Cardiac muscle cell (in vitro differentiated cells and primary cell): ENCODE results near the gene FAM98C. TPM values are rescaled to one million over a fixed set of nuclear protein-coding genes. Genes with fewer than 3 reads are reported as not detected.

Experiments used
- DNase-seq, 2 donors: peaks; one replicate each; pipeline versions ENCODE4 v3.0.0 to v3.0.0-alpha.2; 2010 to 2017; ENCODE audit warnings: low read depth in 1 of 2, low spot score in 1 of 2
- H3K27ac ChIP-seq: fragments of 200-600 bp; sonication (generic); 2 replicates; pipeline ENCODE4 v1.5.1; 2016
- H3K27me3 ChIP-seq: fragments of 200-600 bp; sonication (generic); 2 replicates; pipeline ENCODE4 v1.6.0; 2016; ENCODE audit warnings: control low read depth
- H3K36me3 ChIP-seq: fragments of 200-600 bp; sonication (generic); 2 replicates; pipeline ENCODE4 v1.5.1; 2016; ENCODE audit warnings: control low read depth
- H3K4me1 ChIP-seq: fragments of 200-600 bp; sonication (generic); 2 replicates; pipeline ENCODE4 v1.8.1; 2017; ENCODE audit warnings: low read depth, mild to moderate bottlenecking, mixed run types
- H3K4me3 ChIP-seq: fragments of 200-600 bp; sonication (generic); 2 replicates; pipeline ENCODE4 v1.5.1; 2016; ENCODE audit warnings: mild to moderate bottlenecking
- H3K9me3 ChIP-seq: fragments of 200-600 bp; sonication (generic); 2 replicates; pipeline ENCODE4 v1.5.1; 2017; ENCODE audit warnings: low read depth, mild to moderate bottlenecking, control low read depth
- polyA plus RNA-seq: library from polyadenylated mRNA; unstranded; fragments of >200 nt; fragmentation: Nextera tagmentation; extraction: Ambion mirVana; gene quantifications from 2 replicates; pipeline ENCODE4 v1.2.1, GENCODE V29; 2016
- total RNA-seq: library from RNA; depleted of rRNA; stranded (reverse); fragments of >200 nt; gene quantifications from 2 replicates; pipeline ENCODE4 v1.2.3, GENCODE V29; 2016
- TF ChIP-seq, protein P1 (sequence below): IDR thresholded peaks from 2 replicates; pipeline ENCODE4 v1.5.1; 2012; ENCODE audit warnings: low read depth, mild to moderate bottlenecking, low read length

FAM98C gene
- total and polyA plus RNA-seq, 2 experiments from 2014 or later = 20.0 to 35.3 TPM

DNA sequence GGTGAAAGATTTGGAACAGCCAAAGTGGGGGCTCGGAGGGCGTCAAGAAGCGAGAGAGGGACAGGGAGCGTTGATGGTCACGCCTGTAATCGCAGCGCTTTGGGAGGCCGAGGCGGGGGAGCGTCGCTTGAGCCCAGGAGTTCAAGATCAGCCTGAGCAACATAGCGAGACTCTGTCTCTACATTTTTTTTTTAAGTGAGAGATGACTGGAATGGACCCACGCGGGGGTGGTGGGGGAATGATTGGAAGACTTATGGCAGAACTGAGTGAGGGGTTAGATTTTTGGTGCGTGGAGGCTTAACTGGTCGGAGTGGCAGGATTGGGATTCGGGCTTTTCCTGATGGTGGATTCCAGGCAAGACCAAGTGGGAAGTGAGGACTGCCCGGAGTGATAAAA lies 27.8 kb upstream of the FAM98C start:
- TF ChIP-seq, protein P1, sequence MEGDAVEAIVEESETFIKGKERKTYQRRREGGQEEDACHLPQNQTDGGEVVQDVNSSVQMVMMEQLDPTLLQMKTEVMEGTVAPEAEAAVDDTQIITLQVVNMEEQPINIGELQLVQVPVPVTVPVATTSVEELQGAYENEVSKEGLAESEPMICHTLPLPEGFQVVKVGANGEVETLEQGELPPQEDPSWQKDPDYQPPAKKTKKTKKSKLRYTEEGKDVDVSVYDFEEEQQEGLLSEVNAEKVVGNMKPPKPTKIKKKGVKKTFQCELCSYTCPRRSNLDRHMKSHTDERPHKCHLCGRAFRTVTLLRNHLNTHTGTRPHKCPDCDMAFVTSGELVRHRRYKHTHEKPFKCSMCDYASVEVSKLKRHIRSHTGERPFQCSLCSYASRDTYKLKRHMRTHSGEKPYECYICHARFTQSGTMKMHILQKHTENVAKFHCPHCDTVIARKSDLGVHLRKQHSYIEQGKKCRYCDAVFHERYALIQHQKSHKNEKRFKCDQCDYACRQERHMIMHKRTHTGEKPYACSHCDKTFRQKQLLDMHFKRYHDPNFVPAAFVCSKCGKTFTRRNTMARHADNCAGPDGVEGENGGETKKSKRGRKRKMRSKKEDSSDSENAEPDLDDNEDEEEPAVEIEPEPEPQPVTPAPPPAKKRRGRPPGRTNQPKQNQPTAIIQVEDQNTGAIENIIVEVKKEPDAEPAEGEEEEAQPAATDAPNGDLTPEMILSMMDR = no peak
- Histone ChIP-seq H3K27ac (peak overlapping the region; percentile 96), H3K27me3 (peaks cover 4% of the 10 kb centered on the region), H3K36me3 (peaks cover 2% of the 10 kb centered on the region), H3K4me1 (no peaks in the 10 kb centered on the region), H3K4me3 (peak overlapping the region; percentile 81), H3K9me3 (no peaks in the 10 kb centered on the region)
- no peak for DNase-seq

DNA sequence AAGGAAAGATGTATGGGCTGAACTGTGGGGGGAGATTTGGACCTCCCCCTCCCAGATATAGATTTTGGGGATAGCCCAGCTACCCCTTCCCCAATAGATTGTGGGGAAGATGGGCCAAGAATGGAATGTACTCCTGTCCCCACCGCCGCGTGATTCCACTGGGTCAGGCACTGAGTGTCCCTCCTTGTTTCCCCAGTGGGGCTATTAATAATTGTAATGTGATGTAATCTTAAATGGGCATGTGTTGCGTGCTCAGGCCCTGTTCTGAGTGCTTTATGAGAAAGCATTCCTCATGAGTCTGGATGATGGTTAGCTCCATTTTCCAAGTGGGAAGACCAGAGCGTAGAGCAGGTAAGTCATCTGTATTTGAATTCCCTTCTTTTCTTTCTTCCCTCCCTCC lies 27.1 kb upstream of the FAM98C start:
- Histone ChIP-seq H3K36me3 (peaks cover 3% of the 10 kb centered on the region), H3K27me3 (peaks cover 3% of the 10 kb centered on the region), H3K4me3 (peak overlapping the region; percentile 81), H3K4me1 (no peaks in the 10 kb centered on the region), H3K9me3 (no peaks in the 10 kb centered on the region), H3K27ac (no peak overlapping the region)
- no peak for DNase-seq
- TF ChIP-seq, protein P1 = no peak

DNA sequence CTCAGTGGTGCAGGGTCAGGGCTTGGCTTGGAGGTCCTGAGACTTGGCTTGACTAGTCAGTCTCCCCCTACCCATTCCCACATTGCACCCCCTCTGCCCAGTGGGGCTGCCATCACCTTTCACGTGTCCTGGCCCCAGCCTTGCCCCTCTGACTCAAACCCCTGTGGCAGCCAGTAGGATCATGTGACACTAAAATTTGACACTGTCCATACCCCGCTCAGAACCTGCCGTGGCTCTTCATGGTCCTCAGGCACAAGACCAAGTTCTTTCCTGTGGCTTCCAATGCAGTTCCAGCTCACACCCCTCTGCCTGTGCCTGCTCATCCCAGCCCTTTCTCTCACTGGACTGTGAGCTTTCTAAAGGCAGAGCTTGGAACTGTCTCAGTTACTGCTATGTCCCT lies 26.3 kb upstream of the FAM98C start:
- Histone ChIP-seq H3K36me3 (peaks cover 11% of the 10 kb centered on the region), H3K27ac (no peak overlapping the region), H3K9me3 (no peaks in the 10 kb centered on the region), H3K4me3 (no peak overlapping the region), H3K4me1 (no peaks in the 10 kb centered on the region), H3K27me3 (peaks cover 3% of the 10 kb centered on the region)
- DNase-seq = no peak
- TF ChIP-seq, protein P1 = no peak

DNA sequence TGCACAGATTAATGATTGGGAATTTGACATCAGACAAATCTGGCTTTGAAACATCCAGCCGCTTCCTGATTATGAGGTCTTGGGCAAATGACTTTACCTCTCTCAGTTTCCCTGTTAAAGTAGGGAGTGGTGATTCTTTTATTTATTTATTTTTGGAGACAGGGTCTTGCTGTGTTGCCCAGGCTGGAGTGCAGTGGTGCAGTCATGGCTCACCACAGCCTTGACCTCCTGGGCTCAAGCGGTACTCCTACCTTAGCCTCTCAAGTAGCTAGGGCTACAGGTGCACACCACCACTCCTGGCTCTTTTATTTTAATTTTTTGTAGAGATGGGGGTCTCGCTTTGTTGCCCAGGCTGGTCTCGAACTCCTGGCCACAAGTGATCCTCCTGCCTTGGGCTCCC lies 25.8 kb upstream of the FAM98C start:
- Histone ChIP-seq H3K9me3 (no peaks in the 10 kb centered on the region), H3K4me3 (no peak overlapping the region), H3K36me3 (peaks cover 16% of the 10 kb centered on the region), H3K4me1 (no peaks in the 10 kb centered on the region), H3K27me3 (peaks cover 1% of the 10 kb centered on the region), H3K27ac (no peak overlapping the region)
- no peak for DNase-seq
- TF ChIP-seq, protein P1 = no peak

DNA sequence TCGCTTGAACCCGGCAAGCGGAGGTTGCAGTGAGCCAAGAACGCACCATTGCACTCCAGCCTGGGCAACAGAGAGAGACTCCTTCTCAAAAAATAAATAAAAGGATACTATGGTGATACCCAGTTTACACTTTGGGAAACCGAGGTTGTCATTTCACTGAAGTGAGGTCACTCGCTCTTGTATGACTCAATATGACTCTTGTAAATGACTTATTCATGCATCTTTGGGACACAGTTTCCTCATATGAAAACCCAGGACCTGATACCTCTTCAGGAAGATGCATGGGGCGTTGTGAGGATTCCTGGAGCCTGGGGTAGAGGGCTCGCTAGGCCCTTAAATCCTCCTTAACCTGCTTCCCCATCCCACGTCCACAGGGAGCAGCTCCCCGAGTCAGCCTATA lies 24.0 kb upstream of the FAM98C start:
- Histone ChIP-seq H3K27me3 (no peaks in the 10 kb centered on the region), H3K27ac (no peak overlapping the region), H3K9me3 (no peaks in the 10 kb centered on the region), H3K4me1 (no peaks in the 10 kb centered on the region), H3K4me3 (no peak overlapping the region), H3K36me3 (peaks cover 26% of the 10 kb centered on the region)
- TF ChIP-seq, protein P1 = no peak
- DNase-seq = no peak

DNA sequence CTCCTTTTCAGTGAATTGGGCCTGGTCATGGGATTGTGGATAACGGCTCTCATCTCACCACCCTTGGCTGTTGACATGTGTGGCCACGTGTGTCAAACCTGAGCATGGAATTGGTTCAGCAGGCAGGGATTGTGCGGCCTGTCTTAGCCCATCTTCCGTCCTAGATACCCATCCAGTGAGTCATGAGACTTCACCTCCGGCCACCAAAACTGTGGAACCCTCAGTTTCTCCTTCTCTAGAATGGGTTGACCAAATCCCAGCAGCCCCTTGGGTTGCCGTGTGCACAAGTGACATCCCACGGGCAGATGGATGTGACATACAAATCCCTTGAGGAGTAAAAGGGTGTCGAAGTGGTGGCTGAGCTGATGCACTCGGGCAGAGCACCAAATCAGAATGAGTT lies 21.8 kb upstream of the FAM98C start:
- TF ChIP-seq, protein P1 = no peak
- DNase-seq = no peak
- Histone ChIP-seq H3K36me3 (peaks cover 28% of the 10 kb centered on the region), H3K27ac (no peak overlapping the region), H3K4me3 (no peak overlapping the region), H3K9me3 (no peaks in the 10 kb centered on the region), H3K27me3 (no peaks in the 10 kb centered on the region), H3K4me1 (no peaks in the 10 kb centered on the region)
